Renal cortex interstitium (tissue), 11 donors: ENCODE data around the gene TLE3. TPM values are rescaled to one million over a fixed set of nuclear protein-coding genes. Genes with fewer than 3 reads are reported as not detected.
A peak's percentile ranks its signal among the peaks of the same experiment; 100 is the strongest.

ENCODE experiments used
- DNase-seq, 11 donors: peaks; one replicate each; pipeline ENCODE4 v3.0.0-alpha.2; 2013; ENCODE audit warnings: low read depth in 9 of 11, low spot score in 4 of 11; ENCODE audit errors: extremely low read depth in 1 of 11
- polyA plus RNA-seq, 3 donors: library from polyadenylated mRNA; unstranded; fragments of 120-200 nt; gene quantifications; one replicate each; pipeline ENCODE4 v1.2.1, GENCODE V29; 2013; ENCODE audit not compliant: insufficient read length in 3 of 3

The TLE3 gene
- polyA plus RNA-seq, 3 donors, result 36.3 to 54.4 (median 41.8) TPM

DNA sequence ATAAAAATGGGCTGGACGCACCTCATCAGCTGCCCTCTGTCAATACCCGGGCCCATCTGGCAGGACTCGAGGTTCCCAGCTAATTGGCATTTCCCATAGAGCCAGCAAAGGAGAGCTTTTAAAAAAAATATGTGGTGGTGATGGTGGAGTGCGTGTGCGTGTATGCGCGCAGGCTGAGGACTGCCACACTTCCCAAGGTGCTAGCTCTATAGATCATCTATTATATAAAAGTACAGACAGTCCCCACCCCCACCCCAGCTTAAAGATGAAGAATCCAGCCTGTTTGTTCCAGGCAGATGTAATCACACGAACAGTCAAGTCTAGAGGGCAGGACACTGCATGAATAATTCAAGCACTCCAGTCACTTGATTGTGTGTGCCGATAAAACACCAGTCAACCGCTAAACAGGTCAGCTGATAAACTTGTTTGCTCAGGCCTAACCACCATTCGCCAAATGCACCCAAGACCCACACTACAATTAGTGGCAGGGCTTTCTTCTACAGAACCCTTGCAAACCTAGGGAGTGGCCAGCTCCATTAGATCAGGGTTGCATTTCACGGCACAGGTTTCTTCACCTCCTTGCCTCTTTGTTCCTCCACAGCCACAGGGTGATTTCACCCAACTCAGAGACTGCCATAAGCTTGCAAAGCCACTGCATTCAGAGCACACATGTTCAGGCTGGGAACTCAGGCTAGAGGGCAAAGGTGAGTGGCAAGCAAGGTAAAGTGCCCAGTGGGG lies 5.8 kb downstream of the TLE3 start:
- DNase-seq, result no peak

DNA sequence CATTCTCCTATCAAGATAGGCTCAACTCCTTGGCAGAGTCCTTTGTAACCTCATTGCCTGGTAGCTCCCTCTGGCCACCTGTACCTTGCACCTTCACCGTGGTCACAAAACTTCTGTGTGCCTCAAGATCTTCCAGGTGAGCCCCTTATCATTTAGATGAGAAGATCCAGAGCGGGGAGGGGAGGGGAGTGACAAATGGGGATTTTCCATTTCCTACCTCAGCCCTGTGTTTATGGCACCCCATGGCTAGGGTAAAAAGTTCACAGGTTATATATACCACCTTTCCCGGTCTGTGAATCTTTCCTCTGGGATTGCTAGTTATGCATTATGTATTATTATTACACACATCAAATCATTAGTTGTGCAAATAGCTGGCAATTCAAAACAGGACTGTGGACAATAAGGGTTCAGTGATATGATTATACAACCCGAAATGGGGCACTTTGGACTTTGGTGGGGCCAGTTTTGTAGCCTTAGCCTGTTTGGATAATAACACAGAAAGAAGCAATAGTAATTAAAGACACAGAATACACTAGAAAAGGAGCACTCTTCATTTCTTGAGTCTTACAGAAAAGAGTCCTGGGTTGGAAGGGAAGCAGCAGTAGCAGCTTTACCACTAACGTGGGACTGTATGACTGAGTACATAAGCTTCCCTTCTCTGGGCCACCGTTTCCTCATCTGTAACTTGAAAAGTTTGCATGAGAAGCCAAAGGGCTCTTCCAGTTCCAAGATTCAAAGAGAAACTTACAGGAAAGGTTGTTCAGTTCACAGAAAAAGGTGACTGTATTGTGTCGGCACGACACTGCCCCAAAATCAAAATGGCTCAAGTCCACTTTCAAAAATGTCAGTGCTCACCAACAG lies 7.1 kb downstream of the TLE3 start:
- DNase-seq, result no peak

DNA sequence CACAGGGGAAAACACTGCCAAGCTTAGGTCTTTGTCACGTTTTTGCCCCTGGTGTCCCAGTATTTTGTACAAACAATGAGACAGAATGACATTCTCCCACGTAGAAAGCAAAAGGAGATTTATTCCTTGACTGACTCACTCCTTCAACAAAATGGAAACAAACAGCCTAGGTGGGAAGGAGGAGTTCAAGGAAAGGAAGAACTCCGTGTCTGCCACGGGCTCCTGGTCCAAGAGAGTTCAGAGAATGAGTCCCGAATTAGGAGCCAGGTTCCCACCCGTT lies 8.1 kb downstream of the TLE3 start:
- DNase-seq, result no peak

DNA sequence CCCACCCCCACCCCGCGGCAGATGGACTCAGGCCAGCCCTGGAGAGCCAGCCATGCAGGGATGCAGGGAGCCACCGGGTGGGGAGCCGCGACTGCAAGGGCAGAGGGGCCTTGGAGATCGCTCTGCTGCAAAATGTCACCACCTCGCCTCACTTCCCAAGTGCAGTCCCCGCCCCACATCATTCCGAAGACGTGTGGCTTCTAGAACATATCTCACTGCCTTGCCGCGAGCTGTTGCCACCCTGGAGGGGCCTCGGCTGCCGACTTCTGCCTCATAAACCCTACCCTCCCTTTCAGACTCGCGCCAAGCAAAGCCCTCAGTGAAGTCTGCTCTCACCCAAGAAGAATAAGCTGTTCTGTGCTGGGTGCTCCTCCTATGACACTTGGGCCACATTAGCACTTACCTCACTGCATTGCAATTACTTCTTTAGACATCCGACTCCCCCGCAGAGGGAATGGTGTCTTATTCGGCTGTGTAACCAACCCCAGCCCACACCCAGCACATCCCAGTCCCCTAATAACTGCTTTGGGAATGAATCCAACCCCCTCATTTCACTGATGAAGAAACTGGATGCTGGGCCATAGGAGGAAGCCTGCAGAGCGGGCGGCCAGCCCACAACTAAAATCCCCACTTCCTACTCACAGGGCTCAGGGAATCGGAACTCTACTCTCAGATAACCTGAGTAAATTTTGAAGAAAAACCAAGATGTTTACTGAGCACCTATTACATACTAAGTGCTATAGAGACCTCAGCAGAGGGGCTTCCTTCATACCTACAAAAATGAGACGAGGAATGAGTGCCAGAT lies 8.6 kb downstream of the TLE3 start:
- DNase-seq, result peak in 1 of 11 donors; percentile 60

DNA sequence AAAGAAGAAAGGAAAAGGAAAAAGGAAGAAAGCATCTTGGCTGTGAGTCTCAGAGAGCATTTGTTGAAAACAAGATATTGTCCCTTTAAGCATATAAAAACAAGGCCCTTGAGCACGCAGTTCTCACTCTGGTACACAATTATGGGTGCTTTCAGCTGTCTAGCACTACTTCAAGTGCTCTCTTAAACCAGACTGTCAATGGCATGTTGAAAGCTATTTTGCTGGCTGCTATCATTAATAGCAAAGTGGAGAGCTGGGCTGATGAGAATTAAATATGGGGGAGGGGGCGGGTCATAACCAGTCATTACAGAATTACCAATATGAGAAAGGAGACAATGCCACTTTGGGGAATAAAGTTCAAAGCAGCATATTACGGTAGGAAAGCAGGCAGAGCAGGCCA lies 9.3 kb downstream of the TLE3 start:
- no peak for DNase-seq

DNA sequence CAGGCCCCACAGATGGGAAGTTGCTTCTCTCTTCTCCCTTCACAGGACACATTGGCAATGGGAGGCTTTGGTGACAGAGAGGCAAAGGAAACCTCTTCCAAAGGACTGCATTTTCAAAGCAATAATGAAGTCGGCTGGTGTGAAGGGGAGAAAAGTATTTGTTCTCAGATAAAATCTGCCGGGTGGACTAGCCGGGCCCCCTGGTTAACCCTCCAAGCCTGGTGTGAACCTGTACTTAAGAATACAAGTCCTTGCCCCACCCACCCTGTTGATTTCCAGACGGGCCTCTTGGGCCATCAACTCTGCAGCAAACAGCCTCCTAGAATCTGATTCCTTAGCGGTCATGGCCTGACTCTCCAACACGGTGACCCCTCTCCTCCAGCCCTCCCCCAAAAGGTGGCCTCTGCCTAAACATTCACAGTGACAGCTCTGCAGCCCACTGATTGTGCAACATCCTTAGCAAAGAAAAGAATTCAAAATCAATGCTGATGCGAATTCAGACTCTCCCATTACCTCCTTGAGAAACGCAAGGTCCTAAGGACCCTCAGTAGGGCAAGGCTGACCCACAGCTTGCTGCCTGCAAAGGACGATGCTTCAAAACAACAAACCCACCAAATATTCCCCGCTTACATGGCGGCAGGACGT lies 9.9 kb downstream of the TLE3 start:
- no peak for DNase-seq

DNA sequence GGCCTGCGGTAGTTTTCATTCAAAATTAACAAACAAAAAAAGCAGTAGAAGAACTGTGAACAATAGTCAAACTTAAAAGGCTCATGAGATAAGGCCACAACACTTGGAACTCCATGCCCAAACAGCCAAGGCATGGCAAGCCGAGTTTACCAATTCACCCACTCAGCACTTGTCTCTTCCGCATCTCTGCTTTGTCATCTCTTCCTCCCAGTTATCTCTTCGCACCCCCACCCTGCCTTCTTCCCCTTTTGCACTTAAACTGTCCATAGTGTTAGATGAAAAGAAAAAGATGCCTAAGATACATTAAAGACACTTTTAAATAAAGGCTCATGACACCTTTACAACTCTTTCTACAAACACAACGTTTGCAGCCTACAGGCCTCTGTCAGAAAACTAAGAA lies 11.1 kb downstream of the TLE3 start:
- no peak for DNase-seq

DNA sequence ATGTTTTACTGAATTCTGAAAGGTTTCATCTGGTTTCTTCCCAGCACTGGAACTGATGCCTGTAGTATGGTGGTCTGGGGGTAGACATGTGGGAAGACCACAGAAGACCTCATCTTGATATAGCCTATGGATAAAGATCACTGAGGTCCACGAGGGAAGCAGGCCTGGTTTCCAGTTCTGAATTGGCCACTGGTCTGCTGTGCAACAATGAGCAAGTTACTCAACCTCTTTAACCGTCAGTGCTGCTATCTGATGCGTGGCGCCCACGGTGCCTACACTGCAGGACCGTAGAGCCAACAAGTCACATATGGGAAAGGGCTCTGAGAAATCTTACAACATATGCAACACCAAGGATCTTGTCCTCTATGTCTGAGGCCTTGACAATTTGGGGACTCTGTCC lies 13.3 kb downstream of the TLE3 start:
- no peak for DNase-seq

DNA sequence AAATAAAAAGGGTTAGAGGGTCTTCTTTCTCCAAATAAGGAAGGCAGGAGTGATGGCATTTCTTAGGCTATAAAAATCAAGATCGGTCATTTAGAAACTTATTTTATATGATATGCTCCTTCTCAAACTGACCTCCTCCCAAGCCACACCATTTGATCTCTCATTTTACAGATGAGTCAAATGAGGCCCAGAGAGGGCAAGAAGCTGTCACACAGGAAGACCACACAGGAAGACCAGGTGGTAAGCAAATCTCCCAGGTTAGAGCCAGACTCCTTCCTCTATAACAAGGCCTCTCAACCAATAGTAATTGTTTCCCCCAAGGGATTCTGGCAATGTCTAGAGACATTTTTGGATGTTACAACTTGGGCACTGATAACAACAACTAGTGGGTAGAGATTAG lies 13.8 kb downstream of the TLE3 start:
- DNase-seq, result no peak

DNA sequence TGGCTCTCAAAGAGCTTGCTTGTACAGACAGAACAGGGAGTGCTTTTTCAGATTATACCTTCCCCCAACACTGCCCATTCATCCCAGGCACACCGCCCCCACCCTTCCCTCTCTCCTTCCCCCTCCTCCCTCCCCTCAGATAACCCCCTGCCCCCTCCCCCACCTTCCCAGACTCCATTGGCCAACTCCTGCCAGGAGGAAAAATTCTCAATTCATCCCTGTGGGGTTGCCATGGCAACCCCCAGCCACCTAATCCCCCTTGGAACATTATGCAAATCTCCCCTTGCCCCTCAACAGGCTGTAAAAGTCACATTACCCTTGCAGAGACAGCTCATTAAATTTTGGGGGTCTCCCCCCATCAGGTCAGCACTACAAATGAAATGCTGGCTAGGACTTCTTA lies 14.3 kb downstream of the TLE3 start:
- DNase-seq, result no peak

DNA sequence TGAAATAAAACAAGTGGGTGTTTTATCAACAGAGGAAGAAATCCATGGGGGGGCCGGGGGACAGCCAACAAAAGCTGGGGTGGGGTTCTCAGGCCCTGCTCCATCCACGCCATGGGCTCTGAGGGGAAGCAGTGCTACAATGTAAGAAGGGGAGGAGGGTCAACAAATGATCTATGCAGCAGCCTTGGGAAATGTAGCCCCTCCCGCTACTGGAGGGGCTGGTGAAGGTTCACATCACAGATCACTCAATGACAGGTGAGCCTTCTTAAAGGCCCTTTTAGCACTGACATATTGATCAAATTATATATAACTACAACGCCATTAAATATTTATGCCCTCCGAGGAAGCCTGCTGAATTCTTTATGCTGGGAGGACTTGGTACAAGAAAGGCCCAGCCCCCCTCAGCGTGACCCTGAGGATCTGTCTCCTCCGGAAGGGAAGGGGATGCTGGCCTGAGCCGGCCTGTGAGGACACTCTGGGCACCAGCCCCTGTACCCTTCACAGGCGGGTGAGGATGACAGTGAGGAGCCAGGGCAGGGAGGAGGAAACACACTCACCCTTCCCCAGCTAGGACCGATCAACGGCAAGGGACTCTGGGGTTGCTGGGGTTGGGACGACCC lies 15.3 kb downstream of the TLE3 start:
- DNase-seq, result no peak

DNA sequence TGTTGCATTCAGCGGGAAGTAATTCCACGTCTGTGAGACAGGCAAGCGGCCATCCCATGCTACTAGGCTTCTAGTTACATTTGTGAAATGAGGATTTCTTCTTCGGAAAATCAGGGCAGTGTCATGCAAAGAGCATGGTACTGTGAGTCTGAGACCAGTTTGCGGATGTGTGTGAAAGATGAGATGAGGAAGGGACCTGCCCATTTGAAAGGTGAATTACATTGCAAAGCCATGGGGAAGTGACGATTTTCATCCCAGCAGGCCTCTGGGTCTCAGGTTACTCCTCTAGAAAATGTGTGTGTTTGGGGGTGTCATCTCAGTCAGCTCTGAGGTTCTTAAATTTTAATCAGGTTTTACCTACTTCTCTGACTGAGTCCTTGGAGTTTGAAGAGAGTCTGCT lies 16.1 kb downstream of the TLE3 start:
- no peak for DNase-seq

DNA sequence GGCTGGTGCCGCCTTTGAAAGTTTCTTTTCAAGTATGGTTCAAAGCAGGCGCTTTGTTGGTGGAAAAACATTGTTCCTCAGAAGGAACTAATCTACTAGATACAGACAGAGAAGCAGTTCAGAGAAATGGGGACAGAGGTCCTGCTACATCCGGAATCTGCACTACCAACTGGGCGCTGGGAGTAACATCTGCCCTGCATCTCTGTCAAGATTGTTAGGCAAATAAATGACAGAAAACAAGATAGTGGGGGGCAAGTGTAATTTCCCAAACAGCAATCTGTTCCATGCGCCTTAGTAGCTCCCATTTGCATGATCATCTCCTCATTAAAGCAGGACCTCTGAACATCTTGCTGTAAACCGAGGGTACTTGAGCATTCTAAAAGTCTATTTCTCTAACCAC lies 17.4 kb downstream of the TLE3 start:
- no peak for DNase-seq

DNA sequence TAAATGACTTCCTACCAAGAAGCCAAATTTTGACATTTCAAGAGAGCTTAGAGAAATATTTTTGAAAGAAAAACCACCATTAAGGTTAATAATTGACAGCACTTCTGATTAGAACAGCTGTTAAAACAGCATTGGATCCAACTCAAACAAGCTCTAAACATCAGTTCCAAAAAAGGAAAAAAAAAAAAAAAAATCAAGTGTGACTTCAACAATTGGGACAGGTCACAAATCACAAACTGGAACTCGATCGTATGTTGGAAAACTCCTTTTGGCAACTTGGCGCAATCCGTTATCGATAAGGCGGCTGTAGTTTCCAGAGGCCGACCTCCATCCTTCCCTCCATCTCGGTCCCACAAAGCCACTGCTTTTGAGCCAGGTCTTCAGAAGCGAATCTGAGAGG lies 17.8 kb downstream of the TLE3 start:
- no peak for DNase-seq

DNA sequence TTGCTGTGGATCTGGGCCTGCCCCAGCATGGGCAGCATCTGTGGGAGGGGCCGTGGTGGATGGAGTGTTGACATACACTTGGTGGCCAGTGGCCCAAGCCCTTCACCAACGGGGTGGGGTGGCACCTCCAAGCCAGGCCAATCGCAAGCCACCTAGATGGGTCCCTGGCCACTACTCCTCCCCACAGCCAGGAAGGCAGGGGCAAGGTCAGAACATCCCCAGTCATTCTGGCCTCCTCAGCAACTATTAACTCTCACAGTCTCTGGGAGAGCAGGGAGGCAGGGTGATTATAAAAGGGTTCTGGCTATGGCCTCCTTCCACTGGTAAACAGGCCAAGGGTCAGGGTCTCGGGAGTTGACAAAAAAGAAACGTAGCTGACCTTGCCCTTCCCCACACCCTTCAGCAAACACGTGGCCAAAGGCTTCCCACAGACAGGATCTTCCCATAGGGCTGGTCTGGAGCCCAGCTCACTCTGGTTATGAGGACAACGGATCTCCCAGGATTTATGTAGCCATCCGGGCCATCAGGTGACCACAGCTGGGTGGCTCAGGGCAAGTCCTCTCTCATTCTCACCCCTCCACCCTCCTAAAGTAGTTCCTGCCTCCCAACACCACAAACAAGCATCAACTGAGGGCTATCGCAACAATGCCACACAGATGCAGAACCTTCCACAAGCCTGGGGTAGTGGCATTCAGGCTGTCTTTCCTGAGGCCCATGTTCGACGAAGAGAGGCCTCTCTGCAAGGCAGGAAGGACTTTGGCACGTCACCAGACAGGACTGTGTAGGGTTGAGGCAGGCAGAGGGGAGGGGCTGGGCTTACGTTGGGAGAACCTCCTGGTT lies 18.9 kb downstream of the TLE3 start:
- DNase-seq, result no peak

DNA sequence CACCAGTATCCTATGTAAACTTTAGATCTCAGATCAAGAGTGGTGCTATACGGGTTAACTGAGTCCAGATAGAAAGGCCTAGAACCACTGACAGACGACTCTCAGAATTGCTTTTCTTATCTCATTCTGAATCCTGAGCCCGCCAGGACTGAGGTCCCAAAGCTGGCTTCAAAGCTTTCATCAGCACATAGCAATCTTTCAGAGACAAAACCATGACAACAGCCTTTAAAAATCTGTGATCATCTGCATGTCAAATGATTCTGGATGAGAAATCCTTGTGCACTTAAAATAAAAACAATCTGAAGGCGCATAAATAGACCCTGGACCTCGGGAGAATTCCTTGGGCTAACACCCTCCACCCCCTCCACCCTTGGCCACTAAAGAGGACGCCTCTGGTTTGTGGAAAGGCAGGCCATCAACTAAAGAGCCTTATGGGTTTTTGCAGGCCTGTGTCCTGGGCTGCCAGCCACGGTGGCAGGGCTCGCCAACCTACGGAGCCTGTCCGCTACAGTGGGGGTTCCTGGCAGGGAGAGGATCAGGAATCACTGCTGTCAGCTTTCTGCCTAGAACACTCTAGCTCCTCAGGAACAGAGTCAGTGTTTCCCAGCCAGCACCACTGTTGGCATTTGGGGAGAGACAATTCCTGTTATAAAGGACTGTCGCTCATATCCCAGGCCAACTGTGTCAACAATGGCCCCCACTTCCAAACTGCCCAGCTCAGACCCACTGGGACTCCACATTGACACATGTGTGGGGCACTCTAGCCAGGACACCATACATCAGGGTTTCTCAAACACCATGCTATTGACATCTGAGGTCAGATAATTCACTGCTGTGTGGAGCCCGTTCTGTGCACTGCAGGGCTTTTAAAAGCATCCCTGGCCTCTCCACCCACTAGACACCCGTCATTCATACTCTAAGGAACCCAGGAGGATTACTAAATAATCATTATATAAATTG lies 20.2 kb downstream of the TLE3 start:
- DNase-seq, result no peak

DNA sequence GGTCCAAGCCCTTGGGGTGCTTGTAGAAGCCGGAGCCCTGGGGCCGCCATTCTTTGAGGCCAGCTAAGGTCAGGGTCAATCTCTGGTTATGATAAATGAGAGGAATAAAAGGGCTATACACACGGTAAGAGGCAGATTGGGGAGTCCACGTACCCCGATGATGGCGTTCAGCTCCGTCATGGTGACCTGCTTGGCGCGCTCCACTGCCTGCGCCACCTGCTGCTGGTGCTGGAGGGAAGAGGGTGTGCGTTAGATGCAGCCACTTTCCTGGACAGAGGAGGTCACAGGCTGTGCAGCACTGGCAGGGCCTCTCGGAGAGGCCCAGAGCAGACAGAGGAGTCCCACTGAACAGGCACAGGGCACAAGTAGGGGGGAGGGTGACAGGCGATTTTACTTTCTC lies 23.3 kb downstream of the TLE3 start:
- no peak for DNase-seq
